ENCODE results near the gene RPL10A.

RPL10A gene

GRCh38 chr6:35478259-35478658, 10.1 kb downstream of the RPL10A start:
- H3K27me3 ChIP-seq (ENCODE audit: insufficient read depth, low read depth), result no peaks in the 10 kb centered on the region
- no peaks in the 10 kb centered on the region for H3K79me2 ChIP-seq (ENCODE audit: insufficient read depth, low read depth)
- no peak overlapping the region for H3K9ac ChIP-seq
- H4K20me1 ChIP-seq (ENCODE audit: insufficient read depth), result no peaks in the 10 kb centered on the region
- no peaks in the 10 kb centered on the region for H3K4me1 ChIP-seq (ENCODE audit: low read depth, poor library complexity, severe bottlenecking)
- H3K36me3 ChIP-seq (ENCODE audit: insufficient read depth), result no peaks in the 10 kb centered on the region
- TF ChIP-seq CTCF (conservative IDR thresholded peaks at IDR 0.05; ENCODE audit: low read depth, low read length), result no peak
- H3K4me3 ChIP-seq (IDR thresholded peaks at IDR 0.05; ENCODE audit: insufficient read depth, low read depth, low read length), result no peak overlapping the region
- no peak overlapping the region for H3K27ac ChIP-seq
- no peak overlapping the region for H2AFZ ChIP-seq (ENCODE audit: low read depth)
- no peak overlapping the region for H3K4me2 ChIP-seq

GRCh38 chr6:35480176-35480575, 12.0 kb downstream of the RPL10A start:
- no peak overlapping the region for H3K4me2 ChIP-seq
- no peaks in the 10 kb centered on the region for H3K36me3 ChIP-seq (ENCODE audit: insufficient read depth)
- H2AFZ ChIP-seq (ENCODE audit: low read depth), result no peak overlapping the region
- H3K27me3 ChIP-seq (ENCODE audit: insufficient read depth, low read depth), result no peaks in the 10 kb centered on the region
- TF ChIP-seq CTCF (conservative IDR thresholded peaks at IDR 0.05; ENCODE audit: low read depth, low read length), result no peak
- H3K9ac ChIP-seq, result no peak overlapping the region
- H4K20me1 ChIP-seq (ENCODE audit: insufficient read depth), result no peaks in the 10 kb centered on the region
- no peaks in the 10 kb centered on the region for H3K4me1 ChIP-seq (ENCODE audit: low read depth, poor library complexity, severe bottlenecking)
- no peak overlapping the region for H3K27ac ChIP-seq
- no peak overlapping the region for H3K4me3 ChIP-seq (IDR thresholded peaks at IDR 0.05; ENCODE audit: insufficient read depth, low read depth, low read length)
- no peaks in the 10 kb centered on the region for H3K79me2 ChIP-seq (ENCODE audit: insufficient read depth, low read depth)

- H3K27ac ChIP-seq, result no peak overlapping the region
- H3K4me3 ChIP-seq (IDR thresholded peaks at IDR 0.05; ENCODE audit: insufficient read depth, low read depth, low read length), result no peak overlapping the region
- H4K20me1 ChIP-seq (ENCODE audit: insufficient read depth), result no peaks in the 10 kb centered on the region
- no peaks in the 10 kb centered on the region for H3K4me1 ChIP-seq (ENCODE audit: low read depth, poor library complexity, severe bottlenecking)
- no peaks in the 10 kb centered on the region for H3K27me3 ChIP-seq (ENCODE audit: insufficient read depth, low read depth)
- H3K9ac ChIP-seq, result no peak overlapping the region
- no peaks in the 10 kb centered on the region for H3K79me2 ChIP-seq (ENCODE audit: insufficient read depth, low read depth)
- no peak overlapping the region for H3K4me2 ChIP-seq
- H3K36me3 ChIP-seq (ENCODE audit: insufficient read depth), result no peaks in the 10 kb centered on the region
- no peak for TF ChIP-seq CTCF (conservative IDR thresholded peaks at IDR 0.05; ENCODE audit: low read depth, low read length)
- no peak overlapping the region for H2AFZ ChIP-seq (ENCODE audit: low read depth)
These were observed 13.0 kb downstream of the RPL10A start for GRCh38 chr6:35481226-35481625.

GRCh38 chr6:35483062-35483461, 14.9 kb downstream of the RPL10A start:
- Histone ChIP-seq H2AFZ (ENCODE audit: low read depth) (no peak overlapping the region), H3K9ac (no peak overlapping the region), H3K79me2 (ENCODE audit: insufficient read depth, low read depth) (no peaks in the 10 kb centered on the region), H4K20me1 (ENCODE audit: insufficient read depth) (no peaks in the 10 kb centered on the region), H3K27ac (no peak overlapping the region), H3K4me3 (IDR thresholded peaks at IDR 0.05; ENCODE audit: insufficient read depth, low read depth, low read length) (no peak overlapping the region), H3K27me3 (ENCODE audit: insufficient read depth, low read depth) (no peaks in the 10 kb centered on the region), H3K4me2 (no peak overlapping the region), H3K4me1 (ENCODE audit: low read depth, poor library complexity, severe bottlenecking) (no peaks in the 10 kb centered on the region), H3K36me3 (ENCODE audit: insufficient read depth) (no peaks in the 10 kb centered on the region)
- no peak for TF ChIP-seq CTCF (conservative IDR thresholded peaks at IDR 0.05; ENCODE audit: low read depth, low read length)

- Histone ChIP-seq H3K36me3 (ENCODE audit: insufficient read depth) (no peaks in the 10 kb centered on the region), H3K4me2 (no peak overlapping the region), H2AFZ (ENCODE audit: low read depth) (no peak overlapping the region), H3K27me3 (ENCODE audit: insufficient read depth, low read depth) (no peaks in the 10 kb centered on the region), H3K4me3 (IDR thresholded peaks at IDR 0.05; ENCODE audit: insufficient read depth, low read depth, low read length) (no peak overlapping the region), H4K20me1 (ENCODE audit: insufficient read depth) (no peaks in the 10 kb centered on the region), H3K9ac (no peak overlapping the region), H3K4me1 (ENCODE audit: low read depth, poor library complexity, severe bottlenecking) (no peaks in the 10 kb centered on the region), H3K79me2 (ENCODE audit: insufficient read depth, low read depth) (no peaks in the 10 kb centered on the region), H3K27ac (no peak overlapping the region)
- TF ChIP-seq CTCF (conservative IDR thresholded peaks at IDR 0.05; ENCODE audit: low read depth, low read length), result no peak
These were observed 15.3 kb downstream of the RPL10A start for GRCh38 chr6:35483490-35483889.

Data from KMS-11 (cell line).